SW 1271 (cell line): ENCODE measurements around the gene SLC6A13.
"Not testable (repeated sequence)": the region's sequence is repeated elsewhere in the genome, so short reads cannot be mapped to it uniquely, and the experiment has no call there.

Experiments
- DNase-seq, 2 experiments: peaks; one replicate each; lab custom pipeline; 2025; lab: John Stamatoyannopoulos, UW

Gene SLC6A13

GRCh38 chr12:264269-264668, 1.6 kb upstream of the SLC6A13 start:
- DNase-seq: no peak

DNA sequence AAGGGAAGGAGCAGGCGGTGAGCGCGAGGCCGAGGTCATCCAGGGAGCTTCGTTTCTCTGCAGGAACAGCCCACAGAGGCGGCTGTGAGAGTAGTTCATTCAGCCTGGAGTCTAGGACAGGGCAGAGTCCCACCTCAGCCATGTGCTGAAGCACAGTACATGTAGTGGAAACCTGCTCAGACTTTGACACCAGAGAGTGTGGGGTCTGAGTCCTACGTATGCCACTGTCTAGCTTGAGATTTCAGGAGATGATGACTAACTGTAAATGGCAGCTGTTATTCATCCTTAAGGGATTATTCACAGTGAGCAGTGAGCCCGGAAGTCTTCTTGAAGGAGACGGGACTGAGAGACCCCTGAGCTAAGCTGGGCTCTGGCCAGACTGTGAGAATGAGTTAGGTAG, 938 bp upstream of the SLC6A13 start:
- DNase-seq: no peak

GRCh38 chr12:262113-262512, 523 bp downstream of the SLC6A13 start:
- DNase-seq: no peak

DNA sequence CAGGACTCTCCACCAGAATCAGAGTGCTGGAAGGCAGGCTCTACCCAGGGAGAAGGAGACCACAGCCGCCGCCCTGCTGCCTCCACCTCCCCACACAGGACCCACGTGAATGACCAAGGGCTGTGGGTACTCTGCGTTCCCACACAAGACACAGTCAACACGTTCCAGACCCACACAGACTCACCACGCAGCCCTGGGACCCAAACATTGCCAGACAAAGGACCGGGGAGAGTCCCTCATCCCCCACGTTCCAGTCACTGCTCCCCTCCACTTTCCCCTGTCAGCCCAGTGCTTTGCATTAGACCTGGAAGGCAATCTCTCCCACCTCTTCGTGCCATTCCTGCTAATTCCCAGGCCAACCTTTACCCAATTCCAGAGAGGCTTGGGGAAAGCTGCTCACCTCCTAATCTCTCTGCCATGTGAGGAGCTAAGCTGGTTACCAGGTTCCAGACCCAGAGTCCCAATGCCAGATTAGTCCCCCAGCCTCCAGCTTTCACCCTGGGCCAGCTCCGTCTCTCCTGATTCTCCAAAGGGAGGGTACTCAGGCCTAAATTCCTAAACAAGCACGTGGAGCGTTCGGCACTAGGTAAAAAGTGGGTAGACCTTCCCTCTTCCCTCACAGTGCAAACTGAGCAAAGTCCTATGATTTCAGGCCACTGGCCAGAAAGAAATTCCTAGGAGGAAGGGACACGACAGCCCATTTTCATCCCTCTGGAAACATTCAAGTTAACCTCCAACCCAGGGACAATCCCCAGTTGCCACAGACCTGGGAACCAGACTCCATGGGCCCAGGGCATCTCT, 4.9 kb downstream of the SLC6A13 start:
- DNase-seq: no peak

DNA sequence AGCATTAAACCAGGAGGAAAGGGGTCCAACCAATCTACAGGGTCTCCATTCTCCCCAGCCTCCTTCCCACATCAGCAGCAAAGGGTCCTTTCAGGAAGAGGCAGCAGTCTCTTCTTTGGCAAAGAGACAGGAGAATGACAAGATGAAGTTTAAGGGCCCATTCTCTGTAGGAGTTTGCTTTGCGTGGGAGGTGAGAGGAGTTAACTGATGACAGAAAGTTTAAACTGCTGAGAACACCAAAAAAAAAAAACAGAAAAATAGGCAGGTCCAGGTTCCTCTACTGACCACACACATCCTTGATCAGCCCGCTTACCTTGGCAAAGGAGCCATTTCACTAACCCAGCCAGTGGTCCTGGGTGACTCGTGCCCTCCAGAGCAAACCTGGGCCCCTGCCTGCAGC, 5.7 kb downstream of the SLC6A13 start:
- DNase-seq: no peak

- DNase-seq: no peak
These were observed 6.4 kb downstream of the SLC6A13 start for GRCh38 chr12:256225-256624.

GRCh38 chr12:254912-255311, 7.7 kb downstream of the SLC6A13 start:
- DNase-seq: no peak

DNA sequence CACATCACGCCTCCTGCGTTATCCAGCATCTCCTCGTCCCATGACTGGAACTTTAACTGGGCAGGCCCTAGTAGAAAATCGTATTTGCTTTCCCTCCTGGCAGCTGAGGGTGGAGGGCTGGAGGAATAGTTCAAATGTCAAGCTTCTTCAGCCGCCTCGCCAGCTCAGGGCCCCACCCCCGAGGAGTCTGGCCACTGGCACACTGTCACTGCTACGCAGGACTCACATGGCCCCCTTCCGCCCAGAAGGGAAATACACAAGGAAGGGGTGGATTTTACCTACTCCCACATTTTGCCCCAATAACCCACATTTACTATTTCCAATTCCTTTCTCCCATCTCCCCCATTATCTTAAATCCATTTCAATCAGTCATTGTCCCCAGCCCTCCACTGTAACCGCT, 8.6 kb downstream of the SLC6A13 start:
- no peak for DNase-seq

DNA sequence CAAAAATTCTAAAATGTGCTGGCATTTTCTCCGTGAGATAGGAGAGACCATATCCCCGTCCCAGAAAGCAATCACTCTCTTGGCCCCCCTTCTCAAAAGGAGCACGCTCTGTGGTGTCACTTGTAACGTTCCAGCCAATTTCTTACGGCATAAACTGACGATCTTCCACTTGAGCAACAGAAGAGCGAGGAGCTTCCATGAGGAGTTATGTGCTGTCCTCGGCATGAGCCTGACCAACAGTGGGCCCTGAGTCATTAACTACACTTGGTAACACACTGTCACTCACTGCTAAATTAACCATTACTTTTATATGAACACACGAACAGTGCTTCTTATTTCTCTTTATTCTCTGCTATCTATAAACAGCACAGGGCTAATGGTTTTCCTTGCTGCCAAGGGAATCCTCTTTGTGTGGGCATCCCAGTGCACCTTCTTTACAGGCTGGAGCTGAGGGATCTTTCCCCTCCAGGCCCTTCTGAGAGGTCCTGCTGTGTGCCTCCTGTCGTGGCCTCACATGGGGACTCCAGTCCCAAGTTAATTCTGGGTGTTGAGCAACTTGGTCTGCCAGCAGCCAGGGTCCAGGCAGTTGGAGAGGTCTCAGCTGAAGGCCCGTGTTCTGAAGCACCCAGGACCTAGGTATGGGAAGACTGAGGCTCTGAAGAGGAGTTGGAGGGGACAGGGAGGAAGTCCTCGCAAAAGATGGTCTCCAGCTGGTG, 9.4 kb downstream of the SLC6A13 start:
- DNase-seq: no peak

GRCh38 chr12:252636-253035, 10.0 kb downstream of the SLC6A13 start:
- DNase-seq: no peak

DNA sequence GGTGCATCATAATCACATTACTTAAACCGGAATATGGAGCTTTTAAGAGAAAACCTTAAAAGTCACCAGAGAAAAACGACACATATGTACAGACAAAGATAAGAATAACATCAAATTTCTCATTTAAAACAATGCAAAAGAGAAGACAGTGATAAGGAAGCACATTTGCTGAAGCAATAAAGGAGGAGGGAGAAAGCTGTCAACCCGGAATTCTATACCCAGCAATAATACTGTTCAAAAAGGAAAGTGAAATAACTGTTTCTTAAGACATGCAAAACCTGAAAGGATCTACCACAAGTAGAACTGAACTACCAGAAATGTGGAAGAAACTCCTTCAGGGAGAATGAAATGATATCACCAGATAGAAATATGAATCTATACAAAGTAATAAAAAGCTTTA, 15.4 kb downstream of the SLC6A13 start:
- DNase-seq: no peak

- DNase-seq: no peak
These were observed 19.3 kb downstream of the SLC6A13 start for GRCh38 chr12:243381-243780.

- DNase-seq: no peak
These were observed 20.1 kb downstream of the SLC6A13 start for GRCh38 chr12:242496-242895.

DNA sequence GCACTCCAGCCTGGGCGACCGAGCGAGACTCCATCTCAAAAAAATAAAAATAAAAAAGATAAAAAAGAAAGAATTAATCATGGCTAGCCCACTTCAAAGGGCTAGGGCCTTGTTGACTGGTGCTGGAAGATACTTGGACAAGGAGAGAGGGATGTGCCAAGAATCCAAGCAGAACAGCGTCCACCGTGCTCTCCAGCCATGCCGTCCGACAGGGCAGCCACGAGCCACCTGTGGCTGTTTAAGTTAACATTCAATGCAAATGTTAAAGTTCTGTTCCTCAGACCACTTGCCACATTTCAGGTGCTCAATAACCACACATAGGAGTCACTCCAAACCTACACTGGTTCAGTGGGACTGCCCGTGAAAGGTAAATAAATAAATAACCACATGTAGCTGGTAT, 21.4 kb downstream of the SLC6A13 start:
- no peak for DNase-seq

GRCh38 chr12:240566-240965, 22.1 kb downstream of the SLC6A13 start:
- no peak for DNase-seq

DNA sequence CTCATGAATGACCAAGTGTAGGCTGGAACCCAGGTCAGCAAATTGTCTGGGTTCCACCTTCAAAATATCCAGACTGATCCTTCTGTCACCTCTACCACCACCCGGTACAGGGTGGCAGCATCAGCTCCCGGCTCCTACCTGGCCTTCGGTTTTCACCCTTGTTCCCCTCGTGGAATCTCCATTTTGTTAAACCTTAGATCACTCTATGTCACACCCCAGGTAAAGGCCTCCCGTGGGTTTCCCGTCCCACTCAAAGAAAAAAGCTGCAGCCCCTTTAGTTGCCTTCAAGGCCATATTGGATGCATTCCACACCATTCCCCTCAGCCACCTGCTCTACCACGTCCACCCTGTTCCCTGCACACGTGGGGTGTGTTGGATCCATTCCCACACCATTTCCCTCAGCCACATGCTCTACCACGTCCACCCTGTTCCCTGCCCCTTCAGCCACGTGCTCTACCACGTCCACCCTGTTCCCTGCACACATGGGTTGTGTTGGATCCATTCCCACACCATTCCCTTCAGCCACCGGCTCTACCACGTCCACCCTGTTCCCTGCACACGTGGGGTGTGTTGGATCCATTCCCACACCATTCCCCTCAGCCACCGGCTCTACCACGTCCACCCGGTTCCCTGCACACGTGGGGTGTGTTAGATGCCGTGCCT, 23.8 kb downstream of the SLC6A13 start:
- DNase-seq: no peak

DNA sequence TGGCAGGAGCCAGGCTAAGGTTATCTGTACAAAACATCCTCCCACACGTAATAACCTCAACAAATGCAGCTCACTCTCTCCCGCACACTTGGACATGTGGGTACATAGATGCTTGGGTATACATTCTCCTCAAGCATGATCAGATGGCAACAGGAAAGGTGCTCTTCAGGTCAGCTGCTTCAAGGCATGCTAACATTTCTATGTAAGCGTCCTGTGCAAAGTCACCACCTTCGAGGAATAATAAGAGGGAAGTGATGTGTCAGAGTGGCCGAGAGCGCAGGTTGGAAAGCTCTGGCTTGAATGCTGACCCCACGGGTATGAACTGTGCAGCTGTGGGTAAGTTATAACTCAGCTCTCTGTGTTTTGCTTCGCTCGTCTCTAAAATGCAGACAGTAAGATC, 24.5 kb downstream of the SLC6A13 start:
- DNase-seq: no peak

- no peak for DNase-seq
These were observed 25.4 kb downstream of the SLC6A13 start for GRCh38 chr12:237026-237815.

GRCh38 chr12:236445-236844, 26.2 kb downstream of the SLC6A13 start:
- DNase-seq: no peak

DNA sequence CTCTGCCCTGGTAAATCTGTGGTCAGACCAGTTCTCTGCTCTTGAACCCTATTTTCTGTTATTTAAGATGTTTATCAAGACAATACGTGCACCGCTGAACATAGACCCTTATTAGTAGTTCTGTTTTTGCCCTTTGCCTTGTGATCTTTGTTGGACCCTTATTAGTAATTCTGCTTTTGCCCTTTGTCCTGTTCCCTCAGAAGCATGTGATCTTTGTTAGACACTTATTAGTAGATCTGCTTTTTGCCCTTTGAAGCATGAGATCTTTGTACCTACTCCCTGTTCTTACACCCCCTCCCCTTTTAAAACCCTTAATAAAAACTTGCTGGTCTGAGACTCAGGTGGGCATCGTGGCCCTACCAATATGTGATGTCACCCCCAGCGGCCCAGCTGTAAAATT, 26.7 kb downstream of the SLC6A13 start:
- DNase-seq: not testable (repeated sequence)

DNA sequence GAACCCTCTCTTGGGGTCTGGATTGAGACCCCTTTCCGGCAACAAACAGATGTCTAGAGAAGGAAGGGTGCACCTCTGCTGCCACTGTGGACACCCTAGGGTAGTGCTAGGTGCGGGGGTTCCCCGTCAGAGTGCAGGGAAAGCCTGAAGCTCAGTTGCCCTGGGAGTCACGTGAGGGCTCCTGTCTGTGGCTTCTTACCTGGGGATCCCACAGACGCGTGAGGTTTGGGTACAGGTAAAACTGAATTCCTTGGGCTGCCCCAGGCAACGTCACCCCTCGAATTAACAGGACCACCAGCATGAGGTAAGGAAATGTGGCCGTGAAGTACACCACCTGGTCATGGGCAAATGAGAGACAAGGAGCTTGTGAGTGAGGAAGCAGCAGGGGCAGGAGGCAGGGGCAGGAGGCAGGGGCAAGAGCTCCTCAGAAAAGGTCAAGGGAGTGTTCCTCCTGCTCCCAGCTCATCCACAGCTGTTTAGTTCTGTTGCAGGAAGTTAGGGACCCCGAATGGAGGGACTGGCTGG, 27.7 kb downstream of the SLC6A13 start:
- no peak for DNase-seq

DNA sequence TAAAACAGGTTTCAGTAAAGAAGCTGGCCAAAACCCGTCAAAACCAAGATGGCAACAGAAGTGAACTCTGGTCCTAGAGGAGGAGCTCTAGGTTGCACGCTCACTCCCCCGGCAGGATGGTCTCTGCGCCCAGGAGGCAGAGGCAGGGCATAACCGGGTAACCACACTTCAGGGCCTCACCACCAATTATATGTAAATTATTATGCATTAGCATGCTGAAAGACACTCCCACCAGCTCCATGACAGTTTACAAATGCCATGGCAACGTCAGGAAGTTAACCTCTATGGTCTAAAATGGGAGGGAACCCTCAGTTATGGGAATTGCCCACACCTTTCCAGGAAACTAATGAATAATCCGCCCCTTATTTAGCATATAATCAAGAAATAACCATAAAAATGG, 28.6 kb downstream of the SLC6A13 start:
- no peak for DNase-seq
